HL-60/S4 treated with phorbol 12-myristate 13-acetate at 8.2 ng/mL for 4 days and 3 days (cell line): ENCODE measurements around the gene PRRT2.
"Not testable (repeated sequence)": the region's sequence is repeated elsewhere in the genome, so short reads cannot be mapped to it uniquely, and the experiment has no call there.

Experiments used
- in situ Hi-C: fragments of 300-500 bp; cut with MboI; formaldehyde crosslinking; loops from 2 replicates; pipeline ENCODE4 v1.15.0; 2022; ENCODE audit warnings: low sequenced_read_pairs

The PRRT2 gene

DNA sequence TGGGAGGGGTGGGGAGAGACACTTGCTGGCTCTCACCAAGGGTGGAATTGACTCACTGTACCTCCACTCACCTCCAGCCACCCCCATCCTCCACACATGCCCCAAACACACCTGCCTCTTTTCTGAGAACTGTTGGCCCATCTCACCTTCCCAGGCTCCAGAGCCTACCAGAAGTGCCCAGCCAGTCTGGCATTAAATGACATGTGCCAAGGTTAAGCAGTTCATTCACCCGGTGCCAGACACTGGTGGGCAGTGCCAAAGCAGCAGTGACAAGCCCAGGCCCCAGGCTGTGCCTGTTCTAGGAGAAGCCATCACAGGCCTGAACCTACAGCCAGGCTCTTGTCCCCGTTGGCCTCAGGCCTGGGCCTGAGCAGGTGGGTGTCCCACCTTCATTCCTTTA, 19.5 kb downstream of the PRRT2 start:
- in situ Hi-C loops = no loop called here

DNA sequence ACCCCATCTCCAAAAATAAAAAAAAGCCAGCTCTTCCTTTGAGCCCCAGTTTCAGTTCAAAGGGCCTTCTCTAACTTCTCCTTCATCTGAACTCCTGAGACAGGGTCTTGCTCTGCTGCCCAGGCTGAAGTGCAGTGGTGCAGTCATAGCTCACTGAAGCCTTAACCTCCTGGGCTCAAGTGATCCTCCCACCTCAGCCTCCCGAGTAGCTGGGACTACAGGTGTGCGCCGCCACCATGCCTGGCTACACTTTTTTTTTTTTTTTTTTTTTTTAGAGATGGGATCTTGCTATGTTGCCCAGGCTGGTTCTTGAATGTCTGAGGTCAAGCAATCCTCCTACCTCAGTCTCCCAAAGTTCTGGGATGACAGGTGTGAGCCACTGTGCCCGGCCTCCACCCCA, 21.2 kb downstream of the PRRT2 start:
- in situ Hi-C loops = not testable (repeated sequence)

DNA sequence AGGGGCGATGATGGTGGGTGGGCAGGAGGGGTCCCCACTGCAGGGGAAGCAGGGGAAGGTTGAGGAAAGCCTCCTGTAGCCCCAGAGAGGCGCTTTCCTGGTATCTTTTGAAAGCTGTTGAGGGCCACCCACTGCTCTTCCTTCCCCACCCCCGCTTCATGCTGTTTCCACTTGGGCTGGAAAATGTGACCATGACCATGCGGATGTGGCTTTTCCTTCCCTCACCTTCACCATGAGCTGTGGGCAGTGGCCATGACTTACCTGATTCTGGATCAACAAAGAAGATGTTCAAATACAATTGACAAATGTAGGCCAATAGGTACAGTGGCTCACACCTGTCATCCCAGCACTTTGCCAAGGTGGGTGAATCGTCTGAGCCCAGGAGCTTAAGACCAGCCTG, 22.1 kb downstream of the PRRT2 start:
- in situ Hi-C loops = no loop called here

DNA sequence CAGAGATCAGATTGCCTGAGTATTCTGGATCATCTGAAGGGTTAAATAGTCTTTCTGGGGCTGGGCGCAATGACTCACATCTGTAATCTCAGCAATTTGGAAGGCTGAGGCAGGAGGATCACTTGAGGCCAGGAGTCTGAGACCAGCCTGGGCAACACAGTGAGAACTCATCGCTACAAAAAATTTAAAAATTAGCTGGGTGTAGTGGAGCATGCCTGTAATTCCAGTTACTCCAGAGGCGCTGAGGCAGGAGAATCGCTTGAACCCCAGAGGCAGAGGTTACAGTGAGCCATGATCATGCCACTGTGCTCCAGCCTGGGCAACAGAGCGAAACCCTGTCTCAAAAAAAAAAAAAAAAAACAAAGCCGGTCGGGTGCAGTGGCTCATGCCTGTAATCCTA, 23.9 kb downstream of the PRRT2 start:
- in situ Hi-C loops = no loop called here

DNA sequence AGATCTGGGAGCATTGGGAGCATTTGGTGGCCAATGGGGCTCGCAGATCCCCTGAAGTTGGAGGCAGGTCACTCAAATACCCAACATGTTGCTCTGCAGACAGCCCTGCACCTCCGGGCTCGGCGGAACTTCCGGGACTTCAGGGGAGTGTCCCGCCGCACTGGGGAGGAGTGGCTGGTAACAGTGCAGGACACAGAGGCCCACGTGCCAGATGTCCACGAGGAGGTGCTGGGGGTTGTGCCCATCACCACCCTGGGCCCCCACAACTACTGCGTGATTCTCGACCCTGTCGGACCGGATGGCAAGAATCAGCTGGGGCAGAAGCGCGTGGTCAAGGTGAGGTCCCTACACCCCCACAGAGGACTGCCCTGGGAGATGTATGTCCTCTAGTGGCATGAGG, 24.6 kb downstream of the PRRT2 start:
- in situ Hi-C loops = no loop called here

GRCh38 chr16:29837841-29838240, 25.8 kb downstream of the PRRT2 start:
- in situ Hi-C loops = no loop called here

DNA sequence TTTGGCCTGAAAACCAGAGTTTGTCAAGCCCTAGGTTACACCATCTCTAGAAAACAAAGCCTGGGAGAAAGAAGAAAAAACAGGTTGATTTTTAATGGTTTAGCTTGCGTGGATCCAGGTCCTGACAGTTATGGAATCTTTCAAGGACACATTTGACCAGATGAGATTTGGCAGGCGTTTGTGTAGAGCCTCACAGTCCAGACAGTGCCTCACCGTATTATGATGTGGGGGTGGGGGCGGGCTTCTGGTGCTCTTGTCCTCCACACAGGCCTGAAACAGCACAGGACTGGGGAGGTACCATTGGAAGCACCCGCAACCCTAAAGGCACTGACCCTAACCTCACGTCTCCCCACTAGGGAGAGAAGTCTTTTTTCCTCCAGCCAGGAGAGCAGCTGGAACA, 27.8 kb downstream of the PRRT2 start:
- in situ Hi-C loops = no loop called here

GRCh38 chr16:29840240-29840639, 28.2 kb downstream of the PRRT2 start:
- in situ Hi-C loops = no loop called here

DNA sequence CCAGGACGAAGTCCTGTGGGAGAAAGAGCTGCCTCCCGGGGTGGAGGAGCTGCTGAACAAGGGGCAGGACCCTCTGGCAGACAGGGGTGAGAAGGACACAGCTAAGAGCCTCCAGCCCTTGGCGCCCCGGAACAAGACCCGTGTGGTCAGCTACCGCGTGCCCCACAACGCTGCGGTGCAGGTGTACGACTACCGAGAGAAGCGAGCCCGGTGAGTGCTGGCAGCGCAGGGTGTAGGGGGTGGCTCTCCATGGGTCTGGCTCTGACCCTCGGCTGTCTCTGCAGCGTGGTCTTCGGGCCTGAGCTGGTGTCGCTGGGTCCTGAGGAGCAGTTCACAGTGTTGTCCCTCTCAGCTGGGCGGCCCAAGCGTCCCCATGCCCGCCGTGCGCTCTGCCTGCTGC, 29.6 kb downstream of the PRRT2 start:
- in situ Hi-C loops = no loop called here

DNA sequence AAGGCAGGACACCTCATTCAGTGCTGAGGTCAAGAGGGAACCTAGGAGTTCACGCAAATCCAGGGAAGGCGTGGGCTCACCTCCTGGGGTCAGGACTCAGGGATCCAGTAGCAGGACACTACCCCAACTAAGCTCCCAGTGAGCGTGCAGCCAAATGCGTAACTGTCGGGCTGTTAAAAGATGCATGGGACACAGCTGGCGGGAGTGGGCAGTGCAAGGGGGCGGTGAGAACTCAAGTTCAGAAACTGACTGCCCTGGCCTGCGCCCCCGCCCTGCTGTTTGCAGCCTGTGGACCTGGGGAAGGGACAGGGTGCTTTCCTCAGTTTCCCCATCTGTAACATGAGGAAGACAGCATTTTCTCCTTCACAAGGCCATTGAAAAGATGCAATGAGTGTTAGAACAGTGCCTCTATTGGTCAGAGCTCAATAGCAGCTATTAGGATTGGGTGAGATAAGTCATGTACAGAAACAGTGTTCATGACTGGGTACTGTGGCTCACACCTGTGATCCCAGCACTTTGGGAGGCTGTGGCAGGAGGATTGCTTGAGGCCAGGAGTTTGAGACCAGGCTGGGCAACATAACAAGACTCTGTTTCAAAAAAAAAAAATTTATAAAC, 30.8 kb downstream of the PRRT2 start:
- in situ Hi-C loops = no loop called here

DNA sequence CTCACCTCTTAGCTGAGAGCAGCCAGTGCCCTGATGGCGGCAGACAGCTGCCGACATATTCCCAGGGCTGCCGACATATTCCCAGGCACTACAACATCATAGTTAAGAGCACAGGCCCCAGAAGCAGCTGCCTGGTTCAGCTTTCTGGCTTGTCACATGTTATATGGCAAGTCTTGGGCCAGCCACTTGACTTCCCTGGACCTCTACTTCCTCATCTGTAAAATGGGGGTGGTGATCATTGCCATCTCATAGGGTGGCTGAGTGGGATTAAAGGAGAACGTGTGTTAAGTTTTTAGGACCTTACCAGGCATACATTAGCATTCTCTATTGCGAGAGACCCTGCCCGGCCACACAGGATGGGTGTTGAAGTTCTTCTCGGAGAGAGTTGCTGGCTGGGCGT, 31.9 kb downstream of the PRRT2 start:
- in situ Hi-C loops = no loop called here

DNA sequence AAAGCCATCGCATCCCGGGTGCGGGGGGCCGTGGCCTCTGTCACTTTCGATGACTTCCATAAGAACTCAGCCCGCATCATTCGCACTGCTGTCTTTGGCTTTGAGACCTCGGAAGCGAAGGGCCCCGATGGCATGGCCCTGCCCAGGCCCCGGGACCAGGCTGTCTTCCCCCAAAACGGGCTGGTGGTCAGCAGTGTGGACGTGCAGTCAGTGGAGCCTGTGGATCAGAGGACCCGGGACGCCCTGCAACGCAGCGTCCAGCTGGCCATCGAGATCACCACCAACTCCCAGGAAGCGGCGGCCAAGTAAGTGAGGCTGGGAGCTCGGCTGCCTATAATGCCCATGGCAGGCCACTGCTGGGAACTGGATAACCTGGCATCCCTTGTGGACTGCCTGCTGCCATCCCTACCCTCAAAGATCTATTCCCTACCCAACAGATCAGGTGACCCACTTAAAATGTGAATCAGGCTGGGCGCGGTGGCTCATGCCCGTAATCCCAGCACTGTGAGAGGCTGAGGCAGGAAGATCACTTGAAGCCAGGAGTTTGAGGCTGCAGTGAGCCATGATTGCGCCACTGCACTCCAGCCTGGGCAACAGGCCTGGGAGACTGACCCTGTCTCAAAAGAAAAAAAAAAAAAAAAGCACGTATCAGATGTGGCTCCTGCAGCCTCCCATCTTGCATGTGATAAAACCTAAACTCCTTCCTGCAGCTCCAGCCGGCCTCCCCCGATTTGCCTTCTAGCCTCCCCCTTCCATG, 32.8 kb downstream of the PRRT2 start:
- in situ Hi-C loops = no loop called here

GRCh38 chr16:29845656-29846055, 33.7 kb downstream of the PRRT2 start:
- in situ Hi-C loops = no loop called here

- in situ Hi-C loops = no loop called here
Observed at GRCh38 chr16:29848420-29849297, 36.7 kb downstream of the PRRT2 start.

GRCh38 chr16:29849505-29849904, 37.5 kb downstream of the PRRT2 start:
- in situ Hi-C loops = no loop called here

GRCh38 chr16:29850998-29851397, 39.0 kb downstream of the PRRT2 start:
- in situ Hi-C loops = no loop called here

DNA sequence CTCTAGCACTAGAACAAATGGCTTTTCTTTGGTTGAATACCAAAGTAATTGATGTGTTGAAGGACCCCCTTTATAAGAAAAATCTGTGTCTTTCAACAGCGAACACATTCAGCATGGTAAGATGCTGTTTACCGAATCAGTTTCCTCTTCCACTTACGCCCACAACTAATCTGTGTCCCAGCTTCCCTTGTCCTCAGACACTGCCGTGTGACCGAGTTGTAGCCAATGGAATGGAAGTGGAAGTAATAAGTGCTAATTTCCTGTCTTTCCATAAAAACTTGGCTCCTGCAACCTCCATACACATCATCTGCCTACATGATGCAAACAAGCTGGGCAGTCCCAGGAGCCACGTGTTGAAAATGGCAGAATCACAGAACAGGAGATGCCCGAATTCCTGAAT, 40.7 kb downstream of the PRRT2 start:
- in situ Hi-C loops = no loop called here

DNA sequence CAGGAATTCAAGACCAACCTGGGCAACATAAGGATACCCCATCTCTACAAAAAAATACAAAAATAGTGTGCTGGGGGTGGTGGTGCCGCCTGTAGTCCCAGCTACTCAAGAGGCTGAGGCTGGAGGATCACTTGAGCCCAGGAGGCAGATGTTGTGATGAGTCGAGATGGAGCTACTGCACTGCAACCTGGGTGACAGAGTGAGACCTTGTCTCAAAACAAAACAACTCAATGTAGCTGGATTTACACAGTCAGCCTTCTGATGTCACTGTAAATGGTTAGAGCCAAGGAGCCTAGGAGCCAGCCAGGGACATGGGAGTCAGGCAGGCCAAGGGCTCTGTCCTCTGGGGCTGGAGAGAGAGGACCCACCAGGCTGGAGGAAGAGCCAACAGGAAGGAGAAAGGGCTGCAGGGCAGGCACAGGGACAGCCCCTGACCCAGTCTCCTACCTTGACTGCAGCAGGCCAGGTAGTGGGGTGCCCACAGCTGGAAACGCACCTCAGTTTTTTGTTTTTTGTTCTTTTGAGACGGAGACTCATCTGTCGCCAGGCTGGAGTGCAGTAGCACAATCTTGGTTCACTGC, 42.6 kb downstream of the PRRT2 start:
- in situ Hi-C loops = no loop called here

- in situ Hi-C loops = no loop called here
Observed at GRCh38 chr16:29857133-29857760, 45.3 kb downstream of the PRRT2 start.

DNA sequence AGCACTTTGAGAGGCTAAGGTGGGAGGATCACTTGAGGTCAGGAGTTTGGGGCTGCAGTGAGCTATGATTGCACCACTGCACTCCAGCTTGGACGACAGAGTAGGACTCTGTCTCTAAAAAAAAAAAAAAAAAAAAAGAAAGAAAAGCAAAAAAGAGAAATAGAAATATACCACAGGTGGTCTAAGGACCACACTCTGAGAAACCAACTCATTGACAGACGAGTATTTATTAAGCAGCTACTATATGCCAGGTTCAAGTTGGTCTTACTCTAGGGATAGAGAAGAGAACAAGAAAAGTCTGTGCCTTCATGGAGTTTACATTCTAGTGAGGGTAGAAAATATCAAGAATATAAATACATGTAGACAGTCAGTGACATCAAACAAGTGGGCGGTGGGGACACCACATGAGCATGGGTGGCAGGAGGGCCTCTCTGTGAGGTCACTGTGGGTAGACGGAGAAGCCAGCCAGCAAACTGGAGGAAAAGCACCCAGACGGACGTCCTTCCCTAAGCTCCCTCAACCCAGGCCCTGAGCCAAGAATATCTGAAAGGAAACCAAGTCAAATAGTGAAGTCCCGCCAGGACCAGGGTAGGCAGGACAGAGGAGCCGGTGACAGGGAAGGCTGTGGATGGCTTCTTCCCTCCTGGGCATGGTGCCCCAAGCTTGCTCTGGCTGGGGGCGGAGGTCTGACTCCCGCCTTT, 46.3 kb downstream of the PRRT2 start:
- in situ Hi-C loops = no loop called here
